Measurements from ENCODE around the gene PLPPR5.

The PLPPR5 gene

GRCh38 chr1:99005537-99005942, 879 bp upstream of the PLPPR5 start:
- no peaks in the 10 kb centered on the region for H3K79me1 ChIP-seq (replicated peaks; ENCODE audit: low read length, poor library complexity, severe bottlenecking)
- H3K27ac ChIP-seq (ENCODE audit: low read length, poor library complexity, severe bottlenecking) = no peak overlapping the region
- DNase-seq = peak; percentile 12
- peak overlapping the region in 1 of 2 experiments; percentile 96 for H3K23ac ChIP-seq (ENCODE audit: low read length in 2 of 2)
- no peak overlapping the region for H2AFZ ChIP-seq (ENCODE audit: low read depth, low read length)
- peak overlapping the region in 1 of 2 experiments; percentile 72 for H3K4me3 ChIP-seq (ENCODE audit: insufficient read depth in 1 of 2, low read depth in 1 of 2, low read length in 2 of 2)
- H3K4me1 ChIP-seq (ENCODE audit: control insufficient read depth, insufficient read depth, low read depth, low read length) = peaks cover 12% of the 10 kb centered on the region
- no peak overlapping the region for H3K18ac ChIP-seq (ENCODE audit: low read depth in 1 of 2, low read length in 2 of 2)
- H2BK120ac ChIP-seq (ENCODE audit: low read depth, low read length) = no peak overlapping the region
- H2BK15ac ChIP-seq (ENCODE audit: low read depth, poor library complexity, severe bottlenecking) = no peak overlapping the region
- no peak overlapping the region for H4K91ac ChIP-seq (ENCODE audit: low read length)
- H3K14ac ChIP-seq (ENCODE audit: low read length in 2 of 2) = no peak overlapping the region
- H3K4me2 ChIP-seq (ENCODE audit: low read length, poor library complexity, severe bottlenecking) = peak overlapping the region; percentile 53
- WGBS = 32% methylated on average over 8 of the region's 8 CpGs
- no peak overlapping the region for H3K4ac ChIP-seq (ENCODE audit: low read depth in 1 of 2, low read length in 2 of 2)
- no peak overlapping the region for H3K9ac ChIP-seq (ENCODE audit: low read length)
- peak overlapping the region in 1 of 2 experiments; percentile 24 for H2BK12ac ChIP-seq (ENCODE audit: low read length in 2 of 2)
- H2AK5ac ChIP-seq (ENCODE audit: low read length, severe bottlenecking) = no peak overlapping the region
- no peaks in the 10 kb centered on the region for H3K36me3 ChIP-seq (ENCODE audit: control insufficient read depth in 1 of 2, insufficient read depth in 2 of 2, low read depth in 1 of 2, low read length in 2 of 2)
- peaks cover 12 to 47% of the 10 kb centered on the region in 2 experiments for H3K27me3 ChIP-seq (ENCODE audit: control insufficient read depth in 1 of 2, insufficient read depth in 1 of 2, low read length in 2 of 2)
- H4K8ac ChIP-seq (ENCODE audit: low read length) = no peak overlapping the region
- H2BK5ac ChIP-seq (ENCODE audit: low read depth, low read length, poor library complexity, severe bottlenecking) = no peak overlapping the region
- H3K9me3 ChIP-seq (ENCODE audit: control insufficient read depth, low read length) = no peaks in the 10 kb centered on the region

GRCh38 chr1:99004254-99004860, 304 bp downstream of the PLPPR5 start:
- Histone ChIP-seq H2AFZ (ENCODE audit: low read depth, low read length) (peak overlapping the region; percentile 81), H3K23ac (ENCODE audit: low read length in 2 of 2) (no peak overlapping the region), H3K9me3 (ENCODE audit: control insufficient read depth, low read length) (no peaks in the 10 kb centered on the region), H3K4me1 (ENCODE audit: control insufficient read depth, insufficient read depth, low read depth, low read length) (peaks cover 12% of the 10 kb centered on the region), H3K4me3 (ENCODE audit: insufficient read depth in 1 of 2, low read depth in 1 of 2, low read length in 2 of 2) (peak overlapping the region; percentile 54 to 72), H3K18ac (ENCODE audit: low read depth in 1 of 2, low read length in 2 of 2) (no peak overlapping the region), H3K4ac (ENCODE audit: low read depth in 1 of 2, low read length in 2 of 2) (no peak overlapping the region), H2AK5ac (ENCODE audit: low read length, severe bottlenecking) (no peak overlapping the region), H2BK120ac (ENCODE audit: low read depth, low read length) (no peak overlapping the region), H3K9ac (ENCODE audit: low read length) (no peak overlapping the region), H2BK12ac (ENCODE audit: low read length in 2 of 2) (no peak overlapping the region), H3K27ac (ENCODE audit: low read length, poor library complexity, severe bottlenecking) (no peak overlapping the region), H3K27me3 (ENCODE audit: control insufficient read depth in 1 of 2, insufficient read depth in 1 of 2, low read length in 2 of 2) (peaks cover 12 to 47% of the 10 kb centered on the region in 2 experiments), H4K91ac (ENCODE audit: low read length) (no peak overlapping the region), H4K8ac (ENCODE audit: low read length) (peak overlapping the region; percentile 75), H2BK5ac (ENCODE audit: low read depth, low read length, poor library complexity, severe bottlenecking) (no peak overlapping the region), H3K36me3 (ENCODE audit: control insufficient read depth in 1 of 2, insufficient read depth in 2 of 2, low read depth in 1 of 2, low read length in 2 of 2) (no peaks in the 10 kb centered on the region), H3K4me2 (ENCODE audit: low read length, poor library complexity, severe bottlenecking) (peak overlapping the region; percentile 53), H3K79me1 (replicated peaks; ENCODE audit: low read length, poor library complexity, severe bottlenecking) (peaks cover 1% of the 10 kb centered on the region), H2BK15ac (ENCODE audit: low read depth, poor library complexity, severe bottlenecking) (no peak overlapping the region), H3K14ac (ENCODE audit: low read length in 2 of 2) (no peak overlapping the region)
- peak; percentile 31 for DNase-seq
- 1% methylated on average over 31 of the region's 66 CpGs for WGBS

GRCh38 chr1:99003581-99004253, 944 bp downstream of the PLPPR5 start:
- 11% methylated on average over 13 of the region's 20 CpGs for WGBS
- H2AK5ac ChIP-seq (ENCODE audit: low read length, severe bottlenecking) = no peak overlapping the region
- H3K18ac ChIP-seq (ENCODE audit: low read depth in 1 of 2, low read length in 2 of 2) = no peak overlapping the region
- DNase-seq = no peak
- H4K91ac ChIP-seq (ENCODE audit: low read length) = no peak overlapping the region
- H3K4ac ChIP-seq (ENCODE audit: low read depth in 1 of 2, low read length in 2 of 2) = no peak overlapping the region
- no peaks in the 10 kb centered on the region for H3K36me3 ChIP-seq (ENCODE audit: control insufficient read depth in 1 of 2, insufficient read depth in 2 of 2, low read depth in 1 of 2, low read length in 2 of 2)
- H4K8ac ChIP-seq (ENCODE audit: low read length) = no peak overlapping the region
- peak overlapping the region; percentile 53 for H3K4me2 ChIP-seq (ENCODE audit: low read length, poor library complexity, severe bottlenecking)
- H3K4me1 ChIP-seq (ENCODE audit: control insufficient read depth, insufficient read depth, low read depth, low read length) = peaks cover 12% of the 10 kb centered on the region
- no peak overlapping the region for H2BK120ac ChIP-seq (ENCODE audit: low read depth, low read length)
- peaks cover 12 to 46% of the 10 kb centered on the region in 2 experiments for H3K27me3 ChIP-seq (ENCODE audit: control insufficient read depth in 1 of 2, insufficient read depth in 1 of 2, low read length in 2 of 2)
- H3K27ac ChIP-seq (ENCODE audit: low read length, poor library complexity, severe bottlenecking) = no peak overlapping the region
- no peak overlapping the region for H3K23ac ChIP-seq (ENCODE audit: low read length in 2 of 2)
- no peak overlapping the region for H3K14ac ChIP-seq (ENCODE audit: low read length in 2 of 2)
- no peak overlapping the region for H3K9ac ChIP-seq (ENCODE audit: low read length)
- peaks cover 2% of the 10 kb centered on the region for H3K79me1 ChIP-seq (replicated peaks; ENCODE audit: low read length, poor library complexity, severe bottlenecking)
- no peak overlapping the region for H2BK12ac ChIP-seq (ENCODE audit: low read length in 2 of 2)
- no peaks in the 10 kb centered on the region for H3K9me3 ChIP-seq (ENCODE audit: control insufficient read depth, low read length)
- H2BK5ac ChIP-seq (ENCODE audit: low read depth, low read length, poor library complexity, severe bottlenecking) = no peak overlapping the region
- H2AFZ ChIP-seq (ENCODE audit: low read depth, low read length) = no peak overlapping the region
- peak overlapping the region; percentile 54 to 72 for H3K4me3 ChIP-seq (ENCODE audit: insufficient read depth in 1 of 2, low read depth in 1 of 2, low read length in 2 of 2)
- H2BK15ac ChIP-seq (ENCODE audit: low read depth, poor library complexity, severe bottlenecking) = no peak overlapping the region

DNA sequence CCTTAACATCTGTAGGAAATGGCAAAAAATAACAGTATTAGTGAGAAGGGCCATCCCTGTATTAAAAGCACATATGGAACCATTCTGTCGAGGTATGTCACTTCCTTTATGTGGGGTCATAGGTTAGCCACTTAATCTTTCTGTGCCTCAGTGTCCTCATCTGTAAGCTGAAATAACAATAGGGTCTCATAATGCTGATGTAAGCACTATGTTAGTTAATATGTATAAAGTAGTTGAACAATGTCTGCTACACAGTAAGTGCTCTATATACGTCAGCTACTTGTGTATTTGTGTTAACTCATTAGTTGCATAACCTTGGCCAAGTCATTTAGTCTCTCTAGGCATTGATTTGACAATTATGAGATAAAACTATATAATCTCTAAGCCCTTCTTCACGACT, 11.8 kb downstream of the PLPPR5 start:
- Histone ChIP-seq H3K4me2 (ENCODE audit: low read length, poor library complexity, severe bottlenecking) (no peak overlapping the region), H3K14ac (ENCODE audit: low read length in 2 of 2) (no peak overlapping the region), H3K4me1 (ENCODE audit: control insufficient read depth, insufficient read depth, low read depth, low read length) (peaks cover 2% of the 10 kb centered on the region), H2BK15ac (ENCODE audit: low read depth, poor library complexity, severe bottlenecking) (no peak overlapping the region), H4K8ac (ENCODE audit: low read length) (no peak overlapping the region), H3K79me1 (replicated peaks; ENCODE audit: low read length, poor library complexity, severe bottlenecking) (peaks cover 3% of the 10 kb centered on the region), H2AK5ac (ENCODE audit: low read length, severe bottlenecking) (no peak overlapping the region), H3K4me3 (ENCODE audit: insufficient read depth in 1 of 2, low read depth in 1 of 2, low read length in 2 of 2) (no peak overlapping the region), H2AFZ (ENCODE audit: low read depth, low read length) (no peak overlapping the region), H3K4ac (ENCODE audit: low read depth in 1 of 2, low read length in 2 of 2) (no peak overlapping the region), H3K18ac (ENCODE audit: low read depth in 1 of 2, low read length in 2 of 2) (no peak overlapping the region), H3K9me3 (ENCODE audit: control insufficient read depth, low read length) (no peaks in the 10 kb centered on the region), H4K91ac (ENCODE audit: low read length) (no peak overlapping the region), H3K36me3 (ENCODE audit: control insufficient read depth in 1 of 2, insufficient read depth in 2 of 2, low read depth in 1 of 2, low read length in 2 of 2) (no peaks in the 10 kb centered on the region), H3K23ac (ENCODE audit: low read length in 2 of 2) (no peak overlapping the region), H3K27me3 (ENCODE audit: control insufficient read depth in 1 of 2, insufficient read depth in 1 of 2, low read length in 2 of 2) (no peaks in the 10 kb centered on the region), H3K27ac (ENCODE audit: low read length, poor library complexity, severe bottlenecking) (peak overlapping the region; percentile 29), H2BK5ac (ENCODE audit: low read depth, low read length, poor library complexity, severe bottlenecking) (no peak overlapping the region), H2BK120ac (ENCODE audit: low read depth, low read length) (no peak overlapping the region), H3K9ac (ENCODE audit: low read length) (no peak overlapping the region), H2BK12ac (ENCODE audit: low read length in 2 of 2) (no peak overlapping the region)
- WGBS = 91% methylated on average over 3 of the region's 3 CpGs
- DNase-seq = no peak

Data from mesenchymal stem cell (in vitro differentiated cells and primary cell).